Measurements from ENCODE around the gene KANSL1L.

The KANSL1L gene

DNA sequence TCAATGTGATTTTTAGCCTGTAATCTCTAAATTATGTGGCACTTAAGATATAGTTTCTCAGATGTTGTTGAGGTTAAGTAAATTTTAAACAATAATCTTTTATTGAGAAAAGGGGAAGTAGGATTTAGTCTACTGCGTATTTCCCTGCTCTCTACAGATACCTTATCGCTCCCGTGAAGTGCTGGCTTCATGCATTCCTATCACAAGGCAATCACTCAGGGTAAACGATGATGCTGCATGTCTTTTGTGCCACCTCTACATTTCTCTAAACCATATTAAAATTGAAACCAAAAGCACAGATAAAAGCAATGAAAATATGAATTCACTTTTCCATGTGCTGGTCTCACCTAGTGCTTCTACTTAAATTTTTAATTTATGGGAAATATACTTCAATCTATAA lies 183.2 kb downstream of the KANSL1L start:
- no peak overlapping the region for H3K4me2 ChIP-seq (ENCODE audit: low read length, poor library complexity, severe bottlenecking)
- H3K18ac ChIP-seq (ENCODE audit: low read depth in 1 of 2, low read length in 2 of 2), result no peak overlapping the region
- H2BK12ac ChIP-seq (ENCODE audit: low read length in 2 of 2), result no peak overlapping the region
- H3K27ac ChIP-seq (ENCODE audit: low read length, poor library complexity, severe bottlenecking), result no peak overlapping the region
- no peak overlapping the region for H2BK5ac ChIP-seq (ENCODE audit: low read depth, low read length, poor library complexity, severe bottlenecking)
- H3K14ac ChIP-seq (ENCODE audit: low read length in 2 of 2), result no peak overlapping the region
- H2BK15ac ChIP-seq (ENCODE audit: low read depth, poor library complexity, severe bottlenecking), result no peak overlapping the region
- no peak overlapping the region for H3K4me3 ChIP-seq (ENCODE audit: insufficient read depth in 1 of 2, low read depth in 1 of 2, low read length in 2 of 2)
- no peak overlapping the region for H2BK120ac ChIP-seq (ENCODE audit: low read depth, low read length)
- H3K4me1 ChIP-seq (ENCODE audit: control insufficient read depth, insufficient read depth, low read depth, low read length), result no peaks in the 10 kb centered on the region
- no peaks in the 10 kb centered on the region for H3K27me3 ChIP-seq (ENCODE audit: control insufficient read depth in 1 of 2, insufficient read depth in 1 of 2, low read length in 2 of 2)
- no peak overlapping the region for H3K4ac ChIP-seq (ENCODE audit: low read depth in 1 of 2, low read length in 2 of 2)
- no peak overlapping the region for H3K9ac ChIP-seq (ENCODE audit: low read length)
- WGBS, result 92% methylated on average over 4 of the region's 4 CpGs
- H2AFZ ChIP-seq (ENCODE audit: low read depth, low read length), result no peak overlapping the region
- no peak overlapping the region for H2AK5ac ChIP-seq (ENCODE audit: low read length, severe bottlenecking)
- H3K79me1 ChIP-seq (replicated peaks; ENCODE audit: low read length, poor library complexity, severe bottlenecking), result no peaks in the 10 kb centered on the region
- no peak overlapping the region for H4K8ac ChIP-seq (ENCODE audit: low read length)
- no peak overlapping the region for H3K23ac ChIP-seq (ENCODE audit: low read length in 2 of 2)
- DNase-seq, result no peak
- H3K9me3 ChIP-seq (ENCODE audit: control insufficient read depth, low read length), result no peaks in the 10 kb centered on the region
- H4K91ac ChIP-seq (ENCODE audit: low read length), result no peak overlapping the region
- H3K36me3 ChIP-seq (ENCODE audit: control insufficient read depth in 1 of 2, insufficient read depth in 2 of 2, low read depth in 1 of 2, low read length in 2 of 2), result no peaks in the 10 kb centered on the region

DNA sequence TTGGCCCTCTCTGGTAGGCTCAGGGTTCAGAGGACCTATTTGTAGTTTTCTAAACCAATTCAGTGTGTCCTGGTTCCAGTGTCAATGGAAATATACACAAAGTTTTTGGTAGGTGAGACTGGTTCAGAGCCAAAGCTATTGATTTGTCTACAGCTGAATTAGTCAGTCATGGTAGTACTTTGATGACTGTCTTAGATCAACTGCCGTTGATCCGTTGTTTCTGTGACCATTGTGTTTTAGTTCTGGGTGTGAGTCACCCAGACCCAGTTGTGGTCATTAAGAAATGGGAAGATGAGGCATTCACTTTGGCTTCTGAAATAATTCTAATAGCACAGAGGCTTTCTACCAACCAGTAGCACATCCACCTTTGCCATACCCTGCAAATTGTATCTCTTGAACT lies 184.8 kb downstream of the KANSL1L start:
- Histone ChIP-seq H2BK120ac (ENCODE audit: low read depth, low read length) (no peak overlapping the region), H3K27ac (ENCODE audit: low read length, poor library complexity, severe bottlenecking) (no peak overlapping the region), H2AFZ (ENCODE audit: low read depth, low read length) (no peak overlapping the region), H4K8ac (ENCODE audit: low read length) (no peak overlapping the region), H3K9me3 (ENCODE audit: control insufficient read depth, low read length) (no peaks in the 10 kb centered on the region), H2BK15ac (ENCODE audit: low read depth, poor library complexity, severe bottlenecking) (no peak overlapping the region), H3K36me3 (ENCODE audit: control insufficient read depth in 1 of 2, insufficient read depth in 2 of 2, low read depth in 1 of 2, low read length in 2 of 2) (no peaks in the 10 kb centered on the region), H3K27me3 (ENCODE audit: control insufficient read depth in 1 of 2, insufficient read depth in 1 of 2, low read length in 2 of 2) (no peaks in the 10 kb centered on the region), H3K23ac (ENCODE audit: low read length in 2 of 2) (no peak overlapping the region), H2AK5ac (ENCODE audit: low read length, severe bottlenecking) (no peak overlapping the region), H3K18ac (ENCODE audit: low read depth in 1 of 2, low read length in 2 of 2) (no peak overlapping the region), H3K9ac (ENCODE audit: low read length) (no peak overlapping the region), H3K4ac (ENCODE audit: low read depth in 1 of 2, low read length in 2 of 2) (no peak overlapping the region), H2BK12ac (ENCODE audit: low read length in 2 of 2) (no peak overlapping the region), H4K91ac (ENCODE audit: low read length) (no peak overlapping the region), H2BK5ac (ENCODE audit: low read depth, low read length, poor library complexity, severe bottlenecking) (no peak overlapping the region), H3K79me1 (replicated peaks; ENCODE audit: low read length, poor library complexity, severe bottlenecking) (no peaks in the 10 kb centered on the region), H3K14ac (ENCODE audit: low read length in 2 of 2) (no peak overlapping the region), H3K4me1 (ENCODE audit: control insufficient read depth, insufficient read depth, low read depth, low read length) (peaks cover 2% of the 10 kb centered on the region), H3K4me2 (ENCODE audit: low read length, poor library complexity, severe bottlenecking) (no peak overlapping the region), H3K4me3 (ENCODE audit: insufficient read depth in 1 of 2, low read depth in 1 of 2, low read length in 2 of 2) (no peak overlapping the region)
- WGBS, result 100% methylated on average over 2 of the region's 2 CpGs
- DNase-seq, result no peak

DNA sequence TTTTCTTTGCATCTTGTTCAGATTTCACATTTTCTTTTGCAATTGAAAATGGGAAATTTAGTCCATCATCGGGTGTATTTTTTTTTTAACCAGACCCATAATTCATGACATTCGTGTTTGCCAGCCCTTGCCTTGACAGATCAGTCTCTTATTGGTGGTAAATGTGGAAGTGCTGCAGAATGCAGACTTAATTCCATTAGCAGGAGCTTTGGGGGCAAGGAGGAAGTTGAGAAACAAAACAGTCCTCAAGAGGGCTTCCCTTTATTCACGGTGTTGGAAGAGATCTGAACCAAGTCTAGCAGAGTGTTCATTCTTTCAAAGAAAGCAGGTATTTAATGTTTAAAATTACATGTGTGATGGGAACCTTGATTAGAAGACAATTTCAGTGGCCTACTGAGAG lies 185.3 kb downstream of the KANSL1L start:
- H2BK120ac ChIP-seq (ENCODE audit: low read depth, low read length), result no peak overlapping the region
- H3K79me1 ChIP-seq (replicated peaks; ENCODE audit: low read length, poor library complexity, severe bottlenecking), result no peaks in the 10 kb centered on the region
- 77% methylated on average over 3 of the region's 3 CpGs for WGBS
- no peak overlapping the region for H2AK5ac ChIP-seq (ENCODE audit: low read length, severe bottlenecking)
- H3K27me3 ChIP-seq (ENCODE audit: control insufficient read depth in 1 of 2, insufficient read depth in 1 of 2, low read length in 2 of 2), result no peaks in the 10 kb centered on the region
- H2BK5ac ChIP-seq (ENCODE audit: low read depth, low read length, poor library complexity, severe bottlenecking), result no peak overlapping the region
- H3K14ac ChIP-seq (ENCODE audit: low read length in 2 of 2), result no peak overlapping the region
- H4K91ac ChIP-seq (ENCODE audit: low read length), result no peak overlapping the region
- no peak overlapping the region for H3K4me3 ChIP-seq (ENCODE audit: insufficient read depth in 1 of 2, low read depth in 1 of 2, low read length in 2 of 2)
- H3K18ac ChIP-seq (ENCODE audit: low read depth in 1 of 2, low read length in 2 of 2), result no peak overlapping the region
- no peaks in the 10 kb centered on the region for H3K9me3 ChIP-seq (ENCODE audit: control insufficient read depth, low read length)
- H3K23ac ChIP-seq (ENCODE audit: low read length in 2 of 2), result no peak overlapping the region
- H3K4me2 ChIP-seq (ENCODE audit: low read length, poor library complexity, severe bottlenecking), result no peak overlapping the region
- no peak for DNase-seq
- H2BK12ac ChIP-seq (ENCODE audit: low read length in 2 of 2), result no peak overlapping the region
- H2BK15ac ChIP-seq (ENCODE audit: low read depth, poor library complexity, severe bottlenecking), result no peak overlapping the region
- peaks cover 2% of the 10 kb centered on the region for H3K4me1 ChIP-seq (ENCODE audit: control insufficient read depth, insufficient read depth, low read depth, low read length)
- no peak overlapping the region for H3K9ac ChIP-seq (ENCODE audit: low read length)
- no peak overlapping the region for H3K4ac ChIP-seq (ENCODE audit: low read depth in 1 of 2, low read length in 2 of 2)
- H3K36me3 ChIP-seq (ENCODE audit: control insufficient read depth in 1 of 2, insufficient read depth in 2 of 2, low read depth in 1 of 2, low read length in 2 of 2), result no peaks in the 10 kb centered on the region
- no peak overlapping the region for H3K27ac ChIP-seq (ENCODE audit: low read length, poor library complexity, severe bottlenecking)
- H4K8ac ChIP-seq (ENCODE audit: low read length), result no peak overlapping the region
- H2AFZ ChIP-seq (ENCODE audit: low read depth, low read length), result no peak overlapping the region

DNA sequence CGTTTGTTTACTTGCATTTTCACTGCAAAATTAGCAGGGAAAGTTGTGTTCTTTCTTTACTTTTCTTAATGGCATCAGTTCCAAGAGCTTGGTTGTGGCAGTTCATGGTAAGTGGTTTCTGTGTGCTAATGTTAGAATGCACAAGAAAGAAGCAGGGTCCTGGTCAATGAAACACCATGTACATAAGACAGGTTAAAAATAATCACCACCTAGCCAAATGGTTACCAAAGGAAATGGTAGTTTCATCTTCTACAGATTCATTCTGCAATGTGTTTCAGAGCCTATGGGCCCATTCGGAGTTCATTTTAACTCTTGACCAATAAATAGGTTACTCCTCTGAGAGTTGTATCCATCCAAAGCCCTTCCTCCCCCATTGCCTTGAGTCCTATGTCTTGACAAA lies 186.9 kb downstream of the KANSL1L start:
- Histone ChIP-seq H3K23ac (ENCODE audit: low read length in 2 of 2) (no peak overlapping the region), H3K4me3 (ENCODE audit: insufficient read depth in 1 of 2, low read depth in 1 of 2, low read length in 2 of 2) (no peak overlapping the region), H2BK12ac (ENCODE audit: low read length in 2 of 2) (no peak overlapping the region), H3K4me2 (ENCODE audit: low read length, poor library complexity, severe bottlenecking) (no peak overlapping the region), H3K9ac (ENCODE audit: low read length) (no peak overlapping the region), H3K9me3 (ENCODE audit: control insufficient read depth, low read length) (no peaks in the 10 kb centered on the region), H3K27ac (ENCODE audit: low read length, poor library complexity, severe bottlenecking) (no peak overlapping the region), H3K14ac (ENCODE audit: low read length in 2 of 2) (no peak overlapping the region), H2BK120ac (ENCODE audit: low read depth, low read length) (no peak overlapping the region), H2BK5ac (ENCODE audit: low read depth, low read length, poor library complexity, severe bottlenecking) (no peak overlapping the region), H2BK15ac (ENCODE audit: low read depth, poor library complexity, severe bottlenecking) (no peak overlapping the region), H3K18ac (ENCODE audit: low read depth in 1 of 2, low read length in 2 of 2) (no peak overlapping the region), H4K91ac (ENCODE audit: low read length) (no peak overlapping the region), H3K4ac (ENCODE audit: low read depth in 1 of 2, low read length in 2 of 2) (no peak overlapping the region), H4K8ac (ENCODE audit: low read length) (no peak overlapping the region), H3K4me1 (ENCODE audit: control insufficient read depth, insufficient read depth, low read depth, low read length) (peaks cover 2% of the 10 kb centered on the region), H3K36me3 (ENCODE audit: control insufficient read depth in 1 of 2, insufficient read depth in 2 of 2, low read depth in 1 of 2, low read length in 2 of 2) (no peaks in the 10 kb centered on the region), H3K79me1 (replicated peaks; ENCODE audit: low read length, poor library complexity, severe bottlenecking) (no peaks in the 10 kb centered on the region), H2AFZ (ENCODE audit: low read depth, low read length) (no peak overlapping the region), H3K27me3 (ENCODE audit: control insufficient read depth in 1 of 2, insufficient read depth in 1 of 2, low read length in 2 of 2) (no peaks in the 10 kb centered on the region), H2AK5ac (ENCODE audit: low read length, severe bottlenecking) (no peak overlapping the region)
- 93% methylated on average over 2 of the region's 2 CpGs for WGBS
- no peak for DNase-seq

Measured in mesenchymal stem cell (in vitro differentiated cells and primary cell).